Stimulated activated CD4-positive, alpha-beta T cell treated with anti-CD3 and anti-CD28 coated beads, Interleukin-1b, Interleukin-23, amount 100 ng/mL, for 1 hour (primary cell): ENCODE measurements around the gene RPL7L1.
"Not testable (repeated sequence)": the region's sequence is repeated elsewhere in the genome, so short reads cannot be mapped to it uniquely, and the experiment has no call there.

ENCODE experiments used
- DNase-seq, 2 donors: peaks; one replicate each; pipeline ENCODE4 v3.0.0-alpha.2; 2020; ENCODE audit warnings: low read depth in 2 of 2

The RPL7L1 gene

GRCh38 chr6:42891199-42891722 lies 11.8 kb downstream of the RPL7L1 start:
- DNase-seq, result no peak

DNA sequence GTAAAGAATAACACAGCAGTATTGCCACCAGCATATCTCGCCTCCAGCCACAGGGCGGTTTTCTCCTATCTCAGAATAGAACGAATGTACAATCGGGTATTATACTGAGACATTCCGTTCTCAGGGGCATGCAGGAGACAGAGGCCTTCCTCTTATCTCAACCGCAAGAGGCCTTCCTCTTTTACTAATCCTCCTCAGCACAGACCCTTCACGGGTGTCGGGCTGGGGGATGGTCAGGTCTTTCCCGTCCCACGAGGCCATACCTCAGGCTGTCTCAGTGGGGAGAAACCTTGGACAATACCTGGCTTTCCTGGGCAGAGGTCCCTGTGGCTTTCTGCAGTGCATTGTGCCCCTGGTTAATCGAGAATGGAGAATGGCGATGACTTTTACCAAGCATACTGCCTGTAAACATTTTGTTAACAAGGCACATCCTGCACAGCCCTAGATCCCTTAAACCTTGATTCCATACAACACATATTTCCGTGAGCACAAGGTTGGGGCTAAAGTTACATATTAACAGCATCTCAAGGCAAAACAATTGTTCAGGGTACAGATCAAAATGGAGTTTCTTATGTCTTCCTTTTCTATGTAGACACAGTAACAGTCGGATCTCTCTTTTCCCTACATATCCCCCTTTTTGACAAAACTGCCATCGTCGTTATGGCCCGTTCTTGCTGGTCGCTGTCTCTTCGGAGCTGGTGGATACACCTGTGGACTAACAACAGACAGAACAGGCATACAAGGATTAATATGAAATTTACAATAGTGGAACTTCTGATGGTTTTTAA lies 14.8 kb downstream of the RPL7L1 start:
- not testable (repeated sequence) for DNase-seq

GRCh38 chr6:42896178-42896719 lies 16.8 kb downstream of the RPL7L1 start:
- DNase-seq, result no peak

GRCh38 chr6:42898891-42899361 lies 19.5 kb downstream of the RPL7L1 start:
- DNase-seq, result peak; percentile 35 to 48

GRCh38 chr6:42899871-42900270 lies 20.5 kb downstream of the RPL7L1 start:
- no peak for DNase-seq

DNA sequence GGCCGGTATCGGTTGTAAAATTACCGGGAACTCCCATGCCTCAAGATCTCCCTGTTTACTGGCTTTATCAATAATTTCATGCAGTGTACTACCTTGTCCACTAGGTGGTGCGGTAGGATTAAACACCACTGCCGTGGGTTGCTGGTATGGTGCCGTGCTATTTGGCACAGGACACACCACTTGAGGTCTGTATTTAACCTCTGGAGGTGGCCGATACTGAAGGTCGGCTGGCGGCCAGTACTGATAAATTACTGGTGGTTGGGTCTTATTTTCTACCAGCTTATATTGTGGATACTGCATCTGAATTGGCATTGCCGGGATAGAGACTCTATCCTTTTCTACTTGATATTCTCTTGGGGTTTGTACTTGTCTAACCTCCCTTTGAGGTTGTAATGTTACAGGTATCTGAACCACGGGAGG lies 22.1 kb downstream of the RPL7L1 start:
- peak; percentile 20 to 39 for DNase-seq

GRCh38 chr6:42902429-42903263 lies 23.2 kb downstream of the RPL7L1 start:
- DNase-seq, result not testable (repeated sequence)

DNA sequence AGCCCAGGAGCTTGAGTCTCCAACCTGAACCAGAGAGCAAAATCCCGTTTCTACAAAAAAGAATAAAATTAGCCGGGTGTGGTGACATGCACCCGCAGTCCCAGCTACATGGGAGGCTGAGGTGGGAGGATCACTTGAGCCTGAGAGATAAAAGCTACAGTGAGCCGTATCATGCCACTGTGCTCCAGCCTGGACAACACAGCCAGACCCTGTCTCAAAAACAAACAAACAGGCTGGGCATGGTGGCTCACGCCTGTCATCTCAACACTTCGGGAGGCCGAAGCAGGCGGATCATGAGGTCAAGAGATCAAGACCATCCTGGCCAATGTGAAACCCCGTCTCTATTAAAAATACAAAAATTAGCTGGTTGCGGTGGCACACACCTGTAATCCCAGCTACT lies 25.1 kb downstream of the RPL7L1 start:
- no peak for DNase-seq

GRCh38 chr6:42907336-42907735 lies 27.9 kb downstream of the RPL7L1 start:
- no peak for DNase-seq

DNA sequence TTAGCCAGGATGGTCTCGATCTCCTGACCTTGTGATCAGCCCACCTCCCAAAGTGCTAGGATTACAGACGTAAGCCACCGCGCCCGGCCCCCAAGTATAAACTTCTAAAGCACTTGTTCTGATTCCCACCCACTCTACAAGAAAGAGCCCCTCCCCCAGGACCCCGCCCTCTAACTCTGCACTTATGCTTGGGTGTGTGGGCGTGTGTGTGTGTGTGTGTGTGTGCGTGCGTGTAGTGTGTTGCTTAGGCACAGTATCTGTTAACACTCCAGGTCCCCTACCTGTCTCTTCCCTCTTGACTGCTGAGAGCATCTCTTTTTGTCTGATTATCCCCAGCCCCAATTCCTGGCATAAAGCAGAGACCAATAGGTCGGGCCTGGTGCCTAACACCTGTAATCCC lies 30.4 kb downstream of the RPL7L1 start:
- DNase-seq, result no peak

DNA sequence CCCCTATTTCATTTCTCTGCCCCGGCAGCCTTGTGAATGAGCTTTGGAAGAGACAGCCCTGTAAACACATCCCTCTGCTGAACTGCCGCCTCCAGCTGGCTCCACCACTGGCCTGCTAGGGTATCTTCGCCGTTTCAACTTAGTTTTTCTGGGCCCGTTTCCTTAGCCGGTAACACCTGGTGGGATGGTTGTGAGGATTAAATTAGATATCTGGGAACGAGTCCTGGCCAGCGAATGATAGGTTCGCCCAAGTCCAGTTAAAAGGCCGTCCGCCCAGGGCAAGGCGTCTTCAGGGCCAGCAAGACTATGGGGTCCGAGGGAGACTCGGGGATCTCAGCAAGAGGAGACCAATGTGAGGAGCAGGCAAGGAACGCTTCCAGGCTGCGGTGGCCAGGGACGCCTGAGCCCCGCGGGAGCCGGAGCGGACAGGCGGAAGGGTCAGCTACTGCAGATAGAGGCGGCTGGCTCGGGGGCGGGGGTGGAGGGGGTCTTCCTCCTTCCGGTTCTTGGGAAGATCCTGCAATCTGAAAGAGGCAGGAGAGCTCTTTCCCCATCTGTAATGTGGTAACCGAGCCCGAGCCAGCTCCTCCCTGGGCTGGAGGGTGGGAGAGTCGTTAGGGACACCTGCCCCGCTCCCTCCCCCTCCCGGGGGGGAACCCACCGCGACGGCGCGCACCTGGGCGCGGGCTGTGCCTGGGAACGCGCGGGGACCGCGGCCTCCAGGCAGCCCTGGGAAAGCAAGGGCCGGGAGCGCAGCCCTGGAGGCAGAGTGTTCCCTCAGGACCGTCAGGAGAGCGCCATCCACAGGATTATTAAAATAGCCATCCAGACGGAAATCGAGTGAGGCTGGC lies 32.0 kb downstream of the RPL7L1 start:
- DNase-seq, result no peak

- no peak for DNase-seq
These were observed 35.1 kb downstream of the RPL7L1 start for GRCh38 chr6:42914546-42914945.

DNA sequence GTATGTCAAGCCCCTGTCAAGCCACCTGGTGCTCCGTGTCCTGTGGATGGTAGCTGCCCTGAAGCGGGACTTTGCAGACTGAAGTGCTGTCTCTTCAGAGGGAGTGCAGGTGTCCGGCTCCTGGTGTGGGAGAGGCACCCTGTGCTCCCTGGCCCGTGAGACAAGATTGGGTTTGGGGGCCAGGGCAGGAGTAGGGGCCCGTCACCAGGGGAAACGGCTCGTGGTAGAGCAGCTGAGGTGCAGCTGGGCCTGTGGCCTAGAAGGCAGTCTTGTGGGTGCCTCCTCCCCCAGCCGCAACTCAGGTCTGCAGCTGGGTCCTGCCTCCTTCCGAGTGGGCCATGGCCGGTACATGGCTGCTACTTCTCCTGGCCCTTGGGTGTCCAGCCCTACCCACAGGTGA lies 36.3 kb downstream of the RPL7L1 start, which contains the start of gene PTCRA:
Gene PTCRA (plus strand): TSS at position 322 of the 400 bp plus-strand sequence. CDS start 17 bp downstream, at position 339.
- no peak for DNase-seq

GRCh38 chr6:42916288-42916687 lies 36.9 kb downstream of the RPL7L1 start:
- DNase-seq, result no peak

GRCh38 chr6:42921801-42922200 lies 42.4 kb downstream of the RPL7L1 start:
- no peak for DNase-seq

- DNase-seq, result no peak
These were observed 44.2 kb downstream of the RPL7L1 start for GRCh38 chr6:42923666-42924065.

- DNase-seq, result no peak
These were observed 45.9 kb downstream of the RPL7L1 start for GRCh38 chr6:42925248-42925857.

GRCh38 chr6:42928986-42929820 lies 49.8 kb downstream of the RPL7L1 start, which contains the start of gene CNPY3:
Gene CNPY3, plus strand, starts transcription at chr6:42929480. Its CDS starts 91 bp downstream, at chr6:42929571.
- DNase-seq, result peak; percentile 73 to 76

DNA sequence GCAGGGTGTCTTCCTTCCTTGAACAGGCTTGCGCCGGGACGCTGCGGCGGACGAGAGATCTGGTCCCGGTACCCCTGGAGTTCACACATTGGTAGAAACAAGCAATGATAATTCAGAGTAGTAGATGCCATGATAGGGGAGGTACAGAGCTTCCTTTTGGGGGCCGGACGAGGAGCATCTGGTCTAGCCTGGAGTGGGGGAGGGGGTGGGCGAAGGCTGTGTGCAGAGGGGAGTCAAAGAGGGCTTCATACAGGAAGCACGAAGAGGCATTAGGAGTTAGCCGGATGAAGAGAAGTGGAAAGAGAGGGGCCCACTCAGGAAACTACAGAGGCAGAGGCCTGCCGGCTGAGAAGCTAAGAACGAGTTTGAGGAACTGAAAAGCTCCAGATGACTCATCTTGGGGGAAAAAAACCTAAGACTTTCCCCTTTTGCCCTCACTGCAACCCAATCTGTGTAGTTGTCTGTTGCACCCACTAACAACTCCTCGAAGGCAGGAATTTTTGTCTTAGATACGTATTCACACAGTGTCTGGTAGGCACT lies 50.5 kb downstream of the RPL7L1 start:
- DNase-seq, result peak; percentile 9 to 29
